Measurements from ENCODE around the gene KLF13.

GRCh38 chr15:31341496-31342195, 15.0 kb downstream of the KLF13 start:
- TF ChIP-seq CTCF (IDR thresholded peaks at IDR 0.05) (no peak), POLR2A (IDR thresholded peaks at IDR 0.05) (no peak)
